Measurements from ENCODE around the gene TBC1D22A. TPM values are rescaled to one million over a fixed set of nuclear protein-coding genes. Genes with fewer than 3 reads are reported as not detected.
A peak's percentile ranks its signal among the peaks of the same experiment; 100 is the strongest.

The TBC1D22A gene
- total and polyA plus RNA-seq, 9 of the 15 experiments (the other 6 are each of a cell fraction or from before 2014, with no cell fraction given), result 0.20 to 11.5 (median 5.2) TPM

- BruUV-seq (replicated peaks), result no TSS peak
- ATAC-seq, result no peak
- intact Hi-C loops (cut with micrococcal nuclease) (no loop called here), in situ Hi-C loops (cut with MboI) (no loop called here)
- DNase-seq (ENCODE audit: extremely low read depth in 1 of 4, low spot score in 3 of 4), result no peak
- peaks cover 0 to 12% of the 10 kb centered on the region in 2 experiments; a peak in 2 of 5 replicates for H3K4me1 ChIP-seq (replicated peaks in 1 of 2; ENCODE audit: control insufficient read depth in 2 of 2, insufficient read depth in 2 of 2, low read length in 2 of 2)
- no peaks in the 10 kb centered on the region for H3K27me3 ChIP-seq (ENCODE audit: control insufficient read depth in 2 of 2, insufficient read depth in 2 of 2, low read length in 2 of 2)
- no peak overlapping the region for H3K4me3 ChIP-seq
- H3K9ac ChIP-seq (ENCODE audit: insufficient read depth in 1 of 2, low read depth in 2 of 2, low read length in 2 of 2), result no peak overlapping the region
- no peaks in the 10 kb centered on the region for H3K36me3 ChIP-seq (ENCODE audit: control insufficient read depth, insufficient read depth, low read length)
- no peak for TF ChIP-seq FOS (IDR thresholded peaks at IDR 0.05; ENCODE audit: extremely low read depth, insufficient read length)
- TF ChIP-seq TCF3 (CRISPR knock-in tag; IDR thresholded peaks at IDR 0.05), result 0 out of 2 replicates have a peak, but pooled peaks have one; percentile 18
- TF ChIP-seq ZNF311 (CRISPR knock-in tag; IDR thresholded peaks at IDR 0.05), result no peak
- TF ChIP-seq CBFA2T3 (IDR thresholded peaks at IDR 0.05), result 0 out of 2 replicates have a peak, but pooled peaks have one; percentile 12
- TF ChIP-seq SNIP1 (IDR thresholded peaks at IDR 0.05; ENCODE audit: low read depth), result no peak
- no peak for TF ChIP-seq DIDO1 (tag; IDR thresholded peaks at IDR 0.05; ENCODE audit: low read depth)
- no peak for FAIRE-seq
- H3K4me2 ChIP-seq (ENCODE audit: insufficient read depth, low read length), result no peak overlapping the region
- H3K9me3 ChIP-seq (replicated peaks; ENCODE audit: control insufficient read depth, insufficient read depth, low read depth, low read length), result no peaks in the 10 kb centered on the region
- ChIA-PET CTCF (ENCODE audit: low intra/inter-chr PET ratio) (no interaction called here), POLR2A (interaction anchor here (0.6 kb wide), 1 partner anchor 24 kb away, joined by 3 read pairs; no protein-coding TSS in a partner anchor)
- no peak overlapping the region for H2AFZ ChIP-seq (ENCODE audit: low read depth, low read length)
- no peak overlapping the region for H3K27ac ChIP-seq (ENCODE audit: extremely low read depth, low read depth, low read length)
- H3K79me2 ChIP-seq (ENCODE audit: control insufficient read depth, insufficient read depth, low read length), result no peaks in the 10 kb centered on the region
- H3K9me1 ChIP-seq (ENCODE audit: control insufficient read depth, insufficient read depth, low read length), result no peaks in the 10 kb centered on the region
- WGBS (ENCODE audit: insufficient coverage, low coverage, missing lambda C conversion rate), result 74% methylated on average over 10 of the region's 13 CpGs
- H4K20me1 ChIP-seq (replicated peaks; ENCODE audit: control insufficient read depth, insufficient read depth, low read length), result no peaks in the 10 kb centered on the region
Observed at GRCh38 chr22:47112582-47112965, 350.1 kb downstream of the TBC1D22A start.

Data from K562 (cell line).